VCaP (cell line): ENCODE results near the gene C17orf100.
A peak's percentile ranks its signal among the peaks of the same experiment; 100 is the strongest.
"Not testable (repeated sequence)": the region's sequence is repeated elsewhere in the genome, so short reads cannot be mapped to it uniquely, and the experiment has no call there.

Experiments
- H3K27ac ChIP-seq: fragments of 450-650 bp; 2 replicates; pipeline ENCODE4 v1.5.1; 2017
- TF ChIP-seq, protein P1 (sequence below): fragments of 450-650 bp; conservative IDR thresholded peaks from 2 replicates; pipeline ENCODE4 v1.5.1; 2017; ENCODE audit warnings: mild to moderate bottlenecking, moderate library complexity

Gene C17orf100

GRCh38 chr17:6657633-6658287, 6.2 kb downstream of the C17orf100 start:
- TF ChIP-seq, protein P1, sequence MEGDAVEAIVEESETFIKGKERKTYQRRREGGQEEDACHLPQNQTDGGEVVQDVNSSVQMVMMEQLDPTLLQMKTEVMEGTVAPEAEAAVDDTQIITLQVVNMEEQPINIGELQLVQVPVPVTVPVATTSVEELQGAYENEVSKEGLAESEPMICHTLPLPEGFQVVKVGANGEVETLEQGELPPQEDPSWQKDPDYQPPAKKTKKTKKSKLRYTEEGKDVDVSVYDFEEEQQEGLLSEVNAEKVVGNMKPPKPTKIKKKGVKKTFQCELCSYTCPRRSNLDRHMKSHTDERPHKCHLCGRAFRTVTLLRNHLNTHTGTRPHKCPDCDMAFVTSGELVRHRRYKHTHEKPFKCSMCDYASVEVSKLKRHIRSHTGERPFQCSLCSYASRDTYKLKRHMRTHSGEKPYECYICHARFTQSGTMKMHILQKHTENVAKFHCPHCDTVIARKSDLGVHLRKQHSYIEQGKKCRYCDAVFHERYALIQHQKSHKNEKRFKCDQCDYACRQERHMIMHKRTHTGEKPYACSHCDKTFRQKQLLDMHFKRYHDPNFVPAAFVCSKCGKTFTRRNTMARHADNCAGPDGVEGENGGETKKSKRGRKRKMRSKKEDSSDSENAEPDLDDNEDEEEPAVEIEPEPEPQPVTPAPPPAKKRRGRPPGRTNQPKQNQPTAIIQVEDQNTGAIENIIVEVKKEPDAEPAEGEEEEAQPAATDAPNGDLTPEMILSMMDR, result no peak
- no peak overlapping the region for H3K27ac ChIP-seq

- H3K27ac ChIP-seq, result not testable (repeated sequence)
Observed at GRCh38 chr17:6658411-6658810, 6.8 kb downstream of the C17orf100 start.

DNA sequence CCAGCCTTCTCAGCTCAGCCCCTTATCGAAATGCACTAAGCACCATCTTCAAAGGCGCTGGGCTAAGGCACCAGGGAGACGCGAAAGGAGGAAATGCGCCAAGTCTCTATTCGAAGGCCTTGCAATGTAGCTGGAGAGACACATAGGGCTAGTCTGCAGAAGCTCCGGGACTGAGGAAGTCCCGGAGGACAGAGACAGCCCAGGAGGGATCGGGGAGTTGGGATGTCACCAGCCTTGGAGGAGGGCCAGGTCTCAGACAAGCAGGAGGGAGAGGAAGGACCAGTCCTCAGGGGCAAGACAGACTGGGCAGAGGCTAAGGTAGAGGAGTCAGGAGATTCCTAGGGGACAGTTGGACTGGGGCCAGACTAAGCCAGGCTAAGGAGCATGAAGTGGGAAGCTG, 8.5 kb downstream of the C17orf100 start:
- H3K27ac ChIP-seq, result no peak overlapping the region
- TF ChIP-seq, protein P1, result no peak

- TF ChIP-seq, protein P1, result no peak
- no peak overlapping the region for H3K27ac ChIP-seq
Observed at GRCh38 chr17:6660805-6661463, 9.4 kb downstream of the C17orf100 start.

GRCh38 chr17:6661464-6661848, 9.9 kb downstream of the C17orf100 start:
- no peak overlapping the region for H3K27ac ChIP-seq
- TF ChIP-seq, protein P1, result no peak

- H3K27ac ChIP-seq, result not testable (repeated sequence)
Observed at GRCh38 chr17:6663200-6663599, 11.6 kb downstream of the C17orf100 start.

GRCh38 chr17:6666077-6666521, 14.5 kb downstream of the C17orf100 start:
- TF ChIP-seq, protein P1, result peak; percentile 87
- no peak overlapping the region for H3K27ac ChIP-seq

- TF ChIP-seq, protein P1, result no peak
- no peak overlapping the region for H3K27ac ChIP-seq
Observed at GRCh38 chr17:6666557-6666956, 15.0 kb downstream of the C17orf100 start.
